Thyroid gland (tissue), 4 donors: ENCODE measurements around the gene TRIP12. TPM values are rescaled to one million over a fixed set of nuclear protein-coding genes. Genes with fewer than 3 reads are reported as not detected.

Experiments
- DNase-seq, 2 donors: peaks; one replicate each; pipeline ENCODE4 v3.0.0-alpha.2; 2019
- H3K27ac ChIP-seq, 3 donors: fragments of 200-600 bp; sonication (generic); 1 replicate in 2 of 3; 2 replicates in 1 of 3; pipeline ENCODE4 v1.5.1; 2016 to 2019; ENCODE audit warnings: mild to moderate bottlenecking in 1 of 3, moderate library complexity in 1 of 3
- H3K27me3 ChIP-seq: fragments of 200-600 bp; sonication (generic); one replicate; pipeline ENCODE4 v1.5.1; 2019
- H3K36me3 ChIP-seq, 2 donors: fragments of 200-600 bp; sonication (generic); one replicate each; pipeline ENCODE4 v1.5.1; 2016 to 2019
- H3K4me1 ChIP-seq, 2 donors: fragments of 200-600 bp; sonication (generic); one replicate each; pipeline ENCODE4 v1.5.1; 2017 to 2019
- H3K4me3 ChIP-seq, 3 donors: fragments of 200-600 bp; sonication (generic); replicated peaks in 1 of 3; 1 replicate in 2 of 3; 2 replicates in 1 of 3; pipeline ENCODE4 v1.5.1; 2016; ENCODE audit warnings: mild to moderate bottlenecking in 1 of 3
- H3K9me3 ChIP-seq: fragments of 200-600 bp; sonication (generic); one replicate; pipeline ENCODE4 v1.5.1; 2017
- POLR2A ChIP-seq, 2 donors: fragments of 450-650 bp; IDR thresholded peaks; one replicate each; pipeline ENCODE4 v1.6.1; 2017; ENCODE audit warnings: antibody characterized with exemption in 2 of 2, mild to moderate bottlenecking in 2 of 2, moderate library complexity in 1 of 2
- WGBS, 2 donors: methylation state at CpG; one replicate each; pipeline ENCODE4 v1.1.5; 2017; 5-methylcytosine and 5-hydroxymethylcytosine counted together
- intact Hi-C: fragments of 100-400 bp; cut with DNase I; formaldehyde crosslinking; loops from one replicate; pipeline ENCODE4 v1.15.1; 2023
- total RNA-seq, 4 donors: library from RNA; depleted of rRNA; stranded (reverse); fragments of >200 nt; gene quantifications; one replicate each; pipeline ENCODE4 v1.2.3, GENCODE V29; 2016
- TF ChIP-seq, protein P1 (sequence below), 6 experiments: fragments of 200-600 bp in 3 of 6; fragments of 450-650 bp in 3 of 6; sonication (generic) in 3 of 6; IDR thresholded peaks; one replicate each; pipeline ENCODE4 v1.5.1; 2016 to 2019; ENCODE audit warnings: antibody characterized with exemption in 6 of 6, mild to moderate bottlenecking in 2 of 6, inconsistent platforms in 1 of 6, moderate library complexity in 1 of 6

Gene TRIP12
- total RNA-seq, 4 donors from 2014 or later = 155 to 273 (median 184) TPM

DNA sequence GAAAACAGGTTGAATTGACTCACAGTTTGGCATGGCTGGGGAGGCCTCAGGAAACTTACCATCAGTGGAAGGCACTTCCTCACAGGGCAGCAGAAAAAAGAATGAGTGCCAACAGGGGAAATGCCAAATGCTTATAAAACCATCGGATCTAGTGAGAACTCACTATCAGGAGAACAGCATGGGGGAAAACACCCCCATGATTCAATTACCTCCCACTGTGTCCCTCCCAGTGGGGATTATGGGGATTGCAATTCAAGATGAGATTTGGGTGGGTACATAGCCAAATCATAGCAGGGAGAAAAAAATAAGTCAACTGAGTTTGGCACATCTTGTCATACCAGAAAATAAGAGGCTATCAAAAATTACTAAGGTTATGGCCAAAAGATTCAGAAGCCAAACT lies 96.3 kb downstream of the TRIP12 start:
- H3K9me3 ChIP-seq = no peaks in the 10 kb centered on the region
- H3K36me3 ChIP-seq = peaks cover 5 to 9% of the 10 kb centered on the region in 2 donors
- 66 to 69% methylated on average over 1 of the region's 1 CpG for WGBS, 2 donors
- no peak for TF ChIP-seq POLR2A (IDR thresholded peaks at IDR 0.05)
- TF ChIP-seq, protein P1, sequence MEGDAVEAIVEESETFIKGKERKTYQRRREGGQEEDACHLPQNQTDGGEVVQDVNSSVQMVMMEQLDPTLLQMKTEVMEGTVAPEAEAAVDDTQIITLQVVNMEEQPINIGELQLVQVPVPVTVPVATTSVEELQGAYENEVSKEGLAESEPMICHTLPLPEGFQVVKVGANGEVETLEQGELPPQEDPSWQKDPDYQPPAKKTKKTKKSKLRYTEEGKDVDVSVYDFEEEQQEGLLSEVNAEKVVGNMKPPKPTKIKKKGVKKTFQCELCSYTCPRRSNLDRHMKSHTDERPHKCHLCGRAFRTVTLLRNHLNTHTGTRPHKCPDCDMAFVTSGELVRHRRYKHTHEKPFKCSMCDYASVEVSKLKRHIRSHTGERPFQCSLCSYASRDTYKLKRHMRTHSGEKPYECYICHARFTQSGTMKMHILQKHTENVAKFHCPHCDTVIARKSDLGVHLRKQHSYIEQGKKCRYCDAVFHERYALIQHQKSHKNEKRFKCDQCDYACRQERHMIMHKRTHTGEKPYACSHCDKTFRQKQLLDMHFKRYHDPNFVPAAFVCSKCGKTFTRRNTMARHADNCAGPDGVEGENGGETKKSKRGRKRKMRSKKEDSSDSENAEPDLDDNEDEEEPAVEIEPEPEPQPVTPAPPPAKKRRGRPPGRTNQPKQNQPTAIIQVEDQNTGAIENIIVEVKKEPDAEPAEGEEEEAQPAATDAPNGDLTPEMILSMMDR (IDR thresholded peaks at IDR 0.05) = no peak
- DNase-seq = no peak
- H3K27ac ChIP-seq = no peak overlapping the region
- H3K27me3 ChIP-seq = no peaks in the 10 kb centered on the region
- H3K4me3 ChIP-seq = no peak overlapping the region
- intact Hi-C loops = no loop called here
- no peaks in the 10 kb centered on the region for H3K4me1 ChIP-seq

DNA sequence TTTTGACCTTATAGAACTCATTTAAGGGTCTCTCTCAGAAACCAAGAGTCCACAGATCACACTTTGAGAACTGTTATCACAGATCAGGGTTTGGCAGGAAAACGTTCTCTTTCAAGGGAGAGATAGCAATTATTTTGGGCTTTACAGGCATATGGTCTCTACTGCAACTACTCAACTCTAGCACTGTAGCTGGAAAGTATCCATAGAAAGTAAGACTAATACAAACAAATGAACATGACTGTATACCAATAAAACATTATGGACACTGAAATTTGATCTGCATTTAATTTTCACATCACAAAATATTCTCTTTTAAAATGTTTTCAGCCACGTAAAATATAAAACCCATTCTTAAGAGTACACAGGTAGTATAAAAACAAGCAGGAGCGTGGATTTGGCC lies 100.5 kb downstream of the TRIP12 start:
- no peak for DNase-seq
- Histone ChIP-seq H3K27ac (no peak overlapping the region), H3K9me3 (no peaks in the 10 kb centered on the region), H3K27me3 (no peaks in the 10 kb centered on the region), H3K36me3 (peaks cover 3 to 9% of the 10 kb centered on the region in 2 donors), H3K4me1 (peaks cover under 1 to 5% of the 10 kb centered on the region in 2 donors), H3K4me3 (no peak overlapping the region)
- TF ChIP-seq, protein P1 (IDR thresholded peaks at IDR 0.05) = no peak
- no peak for TF ChIP-seq POLR2A (IDR thresholded peaks at IDR 0.05)
- intact Hi-C loops = no loop called here
- WGBS, 2 donors = 88 to 93% methylated on average over 3 of the region's 3 CpGs

DNA sequence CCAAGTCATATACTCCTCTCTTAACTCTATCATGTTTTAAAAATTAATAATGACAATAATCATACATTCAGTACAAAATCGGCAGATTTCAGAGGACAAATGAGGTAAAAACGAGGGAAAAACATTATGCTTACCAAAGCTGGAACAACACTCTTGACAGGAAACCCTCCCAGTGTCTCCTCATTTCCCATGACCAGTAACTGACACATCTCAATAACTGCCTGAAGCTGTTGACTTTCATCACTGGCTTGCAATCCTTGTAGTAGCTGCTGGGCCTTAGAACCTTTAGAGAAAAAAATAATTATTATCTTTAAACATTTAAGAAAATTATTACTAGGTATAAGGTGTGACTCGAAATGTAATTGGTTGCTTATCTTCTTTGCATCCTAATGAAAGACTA lies 103.6 kb downstream of the TRIP12 start:
- peaks cover 5 to 13% of the 10 kb centered on the region in 2 donors for H3K36me3 ChIP-seq
- H3K9me3 ChIP-seq = no peaks in the 10 kb centered on the region
- no peak for DNase-seq
- H3K27ac ChIP-seq = no peak overlapping the region
- H3K27me3 ChIP-seq = no peaks in the 10 kb centered on the region
- WGBS, 2 donors = 86 to 90% methylated on average over 3 of the region's 3 CpGs
- H3K4me3 ChIP-seq = no peak overlapping the region
- H3K4me1 ChIP-seq = peaks cover 4 to 13% of the 10 kb centered on the region in 2 donors
- intact Hi-C loops = loop anchor here (10.0 kb wide), 1 partner anchor 107 kb away; the partner anchor contains the start of genes FBXO36 and TRIP12
- no peak for TF ChIP-seq POLR2A (IDR thresholded peaks at IDR 0.05)
- TF ChIP-seq, protein P1 (IDR thresholded peaks at IDR 0.05) = no peak

DNA sequence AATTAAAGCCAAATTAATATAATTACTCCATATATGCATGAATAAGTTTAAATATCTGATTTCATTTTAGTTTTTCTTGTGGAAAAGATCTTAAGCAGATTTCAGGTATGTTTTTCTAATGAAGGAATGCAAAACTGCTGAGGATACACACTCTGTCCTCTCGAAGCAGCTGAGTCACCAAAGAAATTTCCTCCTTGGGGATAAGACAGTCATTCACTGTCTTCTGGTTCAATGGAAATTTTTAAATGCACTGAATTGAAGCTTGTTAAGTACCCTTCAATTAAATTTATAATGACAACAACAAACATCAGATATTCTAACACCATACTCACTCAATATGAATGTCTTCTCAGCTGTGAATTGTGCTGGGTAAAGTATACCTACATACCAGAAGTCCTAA lies 106.0 kb downstream of the TRIP12 start:
- no peaks in the 10 kb centered on the region for H3K9me3 ChIP-seq
- 30 to 51% methylated on average over 1 of the region's 1 CpG for WGBS, 2 donors
- no peak for TF ChIP-seq POLR2A (IDR thresholded peaks at IDR 0.05)
- TF ChIP-seq, protein P1 (IDR thresholded peaks at IDR 0.05) = no peak
- H3K4me1 ChIP-seq = peaks cover 4 to 13% of the 10 kb centered on the region in 2 donors
- H3K27me3 ChIP-seq = no peaks in the 10 kb centered on the region
- H3K36me3 ChIP-seq = peaks cover 12 to 13% of the 10 kb centered on the region in 2 donors
- H3K27ac ChIP-seq = peak overlapping the region in 2 of 3 donors; percentile 21 to 41
- no peak overlapping the region for H3K4me3 ChIP-seq
- no peak for DNase-seq
- intact Hi-C loops = loop anchor here (10.0 kb wide), 1 partner anchor 109 kb away; the partner anchor contains the start of genes FBXO36 and TRIP12

GRCh38 chr2:229815342-229815741 lies 106.5 kb downstream of the TRIP12 start:
- Histone ChIP-seq H3K4me1 (peaks cover 4 to 13% of the 10 kb centered on the region in 2 donors), H3K4me3 (no peak overlapping the region), H3K36me3 (peaks cover 13 to 16% of the 10 kb centered on the region in 2 donors), H3K27me3 (no peaks in the 10 kb centered on the region), H3K9me3 (no peaks in the 10 kb centered on the region), H3K27ac (peak overlapping the region in 2 of 3 donors; percentile 21 to 41)
- WGBS, 2 donors = 85 to 88% methylated on average over 4 of the region's 4 CpGs
- TF ChIP-seq POLR2A (IDR thresholded peaks at IDR 0.05) = no peak
- TF ChIP-seq, protein P1 (IDR thresholded peaks at IDR 0.05) = no peak
- no peak for DNase-seq
- intact Hi-C loops = loop anchor here (10.0 kb wide), 1 partner anchor 109 kb away; the partner anchor contains the start of genes FBXO36 and TRIP12
